ENCODE data around the gene COL6A1. TPM values are rescaled to one million over a fixed set of nuclear protein-coding genes. Genes with fewer than 3 reads are reported as not detected.

COL6A1 gene
- polyA plus RNA-seq, 1 of the 3 experiments (the other 2 are of a cell fraction) = 107 TPM

DNA sequence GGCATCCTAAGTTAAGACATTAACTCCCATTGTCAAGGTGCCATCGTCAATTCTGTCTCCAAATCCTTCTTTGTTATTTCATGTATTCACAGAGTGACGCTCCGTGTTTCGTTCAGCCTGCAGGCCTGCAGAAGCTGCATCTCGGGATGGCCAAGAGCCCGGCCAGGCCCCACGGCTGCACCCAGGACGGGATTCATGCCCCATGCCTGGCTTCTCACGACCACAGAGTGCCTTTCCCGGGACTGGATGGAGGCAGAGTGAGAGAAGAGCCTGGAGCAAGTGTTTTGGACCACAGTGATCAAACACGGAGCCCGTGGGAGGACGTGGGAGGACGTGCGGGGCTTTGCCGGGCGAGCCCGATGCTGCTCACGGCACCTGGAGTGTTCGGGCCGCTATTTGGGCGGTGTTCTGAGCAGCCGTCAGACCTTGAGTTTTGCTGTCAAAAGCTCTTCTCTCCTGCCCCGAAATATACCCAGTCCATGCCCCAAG lies 56.8 kb downstream of the COL6A1 start:
- Histone ChIP-seq H3K4me2 (0 out of 2 replicates have a peak overlapping the region, but pooled peaks have one; percentile 15), H3F3A (replicated peaks; ENCODE audit: insufficient read depth) (no peaks in the 10 kb centered on the region), H3K9me3 (no peaks in the 10 kb centered on the region), H3K4me3 (ENCODE audit: low read depth in 2 of 2, low read length in 1 of 2) (no peak overlapping the region), H3K9me2 (no peaks in the 10 kb centered on the region), H4K20me1 (ENCODE audit: insufficient read depth) (no peaks in the 10 kb centered on the region), H2AFZ (ENCODE audit: low read depth) (peak overlapping the region; percentile 51; the same call in 1 of the 2 replicates), H3K9ac (no peak overlapping the region), H3K36me3 (replicated peaks in 1 of 2; ENCODE audit: control insufficient read depth in 1 of 2, insufficient read depth in 2 of 2, low read length in 1 of 2) (no peaks in the 10 kb centered on the region), H3K27ac (ENCODE audit: low read depth in 2 of 2, low read length in 1 of 2) (peak overlapping the region in 1 of 2 experiments; percentile 61; a peak in 1 of 4 replicates), H3K27me3 (ENCODE audit: insufficient read depth) (no peaks in the 10 kb centered on the region), H3K79me2 (ENCODE audit: insufficient read depth) (no peaks in the 10 kb centered on the region), H3K4me1 (ENCODE audit: control insufficient read depth in 1 of 2, insufficient read depth in 2 of 2, low read depth in 1 of 2, low read length in 1 of 2) (peaks cover 0 to 9% of the 10 kb centered on the region in 2 experiments; a peak in 3 of 4 replicates)
- POLR2A ChIA-PET = no interaction called here
- TF ChIP-seq TEAD4 (IDR thresholded peaks at IDR 0.05; ENCODE audit: borderline replicate concordance, insufficient read depth) (no peak), FOSL2 (IDR thresholded peaks at IDR 0.05; ENCODE audit: borderline replicate concordance, low read depth) (no peak), USF2 (IDR thresholded peaks at IDR 0.05; ENCODE audit: borderline replicate concordance, low read depth, low read length) (no peak), EP300 (IDR thresholded peaks at IDR 0.05; ENCODE audit: borderline replicate concordance in 1 of 2, low read depth in 1 of 2, low read length in 1 of 2) (no peak), FOXM1 (IDR thresholded peaks at IDR 0.05; ENCODE audit: low read depth) (no peak), TAF1 (IDR thresholded peaks at IDR 0.05; ENCODE audit: borderline replicate concordance, low read depth, low read length) (no peak), RCOR1 (IDR thresholded peaks at IDR 0.05; ENCODE audit: low read length) (no peak), TCF12 (IDR thresholded peaks at IDR 0.05) (no peak), MEF2A (IDR thresholded peaks at IDR 0.05; ENCODE audit: borderline replicate concordance, low read depth) (no peak)
- WGBS (ENCODE audit: low lambda C conversion rate) = 87% methylated on average over 12 of the region's 24 CpGs
- CTCF ChIA-PET = no interaction called here
- DNase-seq = no peak

GRCh38 chr21:46038871-46039397 lies 57.4 kb downstream of the COL6A1 start:
- no peak overlapping the region for H3K4me3 ChIP-seq (ENCODE audit: low read depth in 2 of 2, low read length in 1 of 2)
- no peak for DNase-seq
- no peaks in the 10 kb centered on the region for H4K20me1 ChIP-seq (ENCODE audit: insufficient read depth)
- H3K9me3 ChIP-seq = no peaks in the 10 kb centered on the region
- WGBS (ENCODE audit: low lambda C conversion rate) = 73% methylated on average over 7 of the region's 23 CpGs
- ChIA-PET POLR2A (no interaction called here), CTCF (no interaction called here)
- no peaks in the 10 kb centered on the region for H3K36me3 ChIP-seq (replicated peaks in 1 of 2; ENCODE audit: control insufficient read depth in 1 of 2, insufficient read depth in 2 of 2, low read length in 1 of 2)
- H3K9ac ChIP-seq = no peak overlapping the region
- H3K4me2 ChIP-seq = peak overlapping the region; percentile 15; the same call in 1 of the 2 replicates
- H3K27me3 ChIP-seq (ENCODE audit: insufficient read depth) = no peaks in the 10 kb centered on the region
- H3K27ac ChIP-seq (ENCODE audit: low read depth in 2 of 2, low read length in 1 of 2) = peak overlapping the region in 1 of 2 experiments; percentile 61; a peak in 2 of 4 replicates
- H3K4me1 ChIP-seq (ENCODE audit: control insufficient read depth in 1 of 2, insufficient read depth in 2 of 2, low read depth in 1 of 2, low read length in 1 of 2) = peaks cover 0 to 9% of the 10 kb centered on the region in 2 experiments; a peak in 3 of 4 replicates
- no peak for TF ChIP-seq SMC3 (IDR thresholded peaks at IDR 0.05; ENCODE audit: low read depth, low read length)
- peak; percentile 25; the same call in 1 of the 2 replicates for TF ChIP-seq TCF12 (IDR thresholded peaks at IDR 0.05)
- TF ChIP-seq FOSL2 (IDR thresholded peaks at IDR 0.05; ENCODE audit: borderline replicate concordance, low read depth) = peak; percentile 59
- no peaks in the 10 kb centered on the region for H3K9me2 ChIP-seq
- H3K79me2 ChIP-seq (ENCODE audit: insufficient read depth) = no peaks in the 10 kb centered on the region
- peak overlapping the region; percentile 51; the same call in 1 of the 2 replicates for H2AFZ ChIP-seq (ENCODE audit: low read depth)
- no peaks in the 10 kb centered on the region for H3F3A ChIP-seq (replicated peaks; ENCODE audit: insufficient read depth)
